DOHH2 (cell line): Measurements from ENCODE around the gene NR3C2.

ENCODE experiments used
- CTCF ChIP-seq: fragments of 200-600 bp; sonication (generic); IDR thresholded peaks from one replicate; pipeline ENCODE4 v1.5.1; 2014; ENCODE audit warnings: antibody characterized with exemption, mild to moderate bottlenecking, low read depth, low read length; ENCODE audit not compliant: poor library complexity, severe bottlenecking
- EZH2phosphoT487 ChIP-seq: fragments of 200-600 bp; sonication (generic); IDR thresholded peaks from 2 replicates; pipeline ENCODE4 v1.6.1; 2017; ENCODE audit warnings: borderline replicate concordance, mild to moderate bottlenecking, antibody characterized with exemption, low read length, moderate library complexity, mixed read lengths

DNA sequence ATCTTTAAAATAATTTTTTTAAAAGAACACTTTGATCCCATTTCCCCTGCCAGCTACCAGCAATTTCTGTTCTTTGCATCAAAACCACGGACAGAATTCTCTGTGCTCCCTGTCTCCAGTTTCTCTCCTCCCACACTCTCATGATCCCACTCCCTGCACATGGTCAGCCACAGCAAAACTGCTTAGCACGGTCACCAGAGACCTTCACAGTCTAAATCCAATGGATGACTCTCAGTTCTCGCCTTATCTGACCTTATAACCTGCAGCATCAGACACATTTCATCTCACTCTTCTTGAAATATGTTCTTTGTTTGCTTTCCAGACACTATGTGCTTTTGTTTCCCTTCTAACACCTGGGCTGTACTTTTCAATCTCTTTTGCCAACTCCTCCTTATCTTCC is 131.5 kb downstream of the NR3C2 start:
- TF ChIP-seq CTCF (no peak), EZH2phosphoT487 (no peak)
